ENCODE results near the gene LRRC26. TPM values are rescaled to one million over a fixed set of nuclear protein-coding genes. Genes with fewer than 3 reads are reported as not detected.

The LRRC26 gene
- total RNA-seq, 1 experiment from 2014 or later, result 2.4 TPM

DNA sequence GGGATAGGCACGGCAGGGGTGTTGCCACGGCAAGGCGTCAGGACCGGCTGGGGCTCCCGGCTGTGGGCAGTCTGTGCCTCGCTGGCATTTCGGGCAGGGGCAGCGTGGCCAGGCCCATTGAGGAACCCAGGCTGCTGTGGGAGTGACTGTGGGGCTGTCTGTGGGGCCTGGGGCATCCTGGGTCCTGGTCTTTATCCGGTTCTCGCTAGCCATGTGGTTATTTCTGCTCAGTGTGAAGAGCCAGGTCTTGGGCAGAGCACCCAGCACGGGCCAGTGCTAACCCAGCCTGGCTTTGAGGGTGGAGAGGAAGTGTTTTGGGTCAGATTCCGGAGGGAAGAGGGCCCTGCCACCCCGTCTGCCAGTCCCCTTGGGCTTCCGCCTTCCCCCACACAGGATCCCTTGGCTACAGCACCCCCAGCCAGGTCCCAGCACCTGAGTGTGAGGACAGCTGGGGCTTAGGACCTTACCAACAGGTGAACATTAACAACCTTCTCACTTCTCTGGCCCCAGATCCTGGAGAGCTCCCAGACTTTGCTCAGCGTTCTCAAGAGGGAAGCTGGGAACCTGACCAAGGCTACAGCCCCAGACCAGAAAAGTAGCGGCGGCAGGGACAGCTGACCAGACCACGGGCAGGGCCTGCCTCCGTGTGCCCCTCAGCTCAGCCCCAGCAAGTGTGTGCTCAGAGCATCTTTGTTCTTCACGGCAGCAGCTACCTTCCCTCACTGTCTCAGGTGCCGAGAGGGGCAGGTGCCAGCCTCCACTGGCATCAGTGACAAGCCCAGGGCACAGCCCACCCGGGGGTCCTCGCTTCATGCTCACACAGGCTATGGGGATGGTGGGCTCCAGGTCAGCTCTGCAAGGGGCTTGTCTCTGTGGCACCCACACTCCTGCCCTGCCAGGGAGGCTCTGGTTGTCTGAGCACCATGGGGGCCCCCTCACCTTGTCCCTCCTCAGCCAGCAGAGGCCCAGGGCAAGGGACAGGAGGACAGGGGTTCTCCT is 19.7 kb upstream of the LRRC26 start (continued):
- TF ChIP-seq ZNF274 (IDR thresholded peaks at IDR 0.05; ENCODE audit: low read depth, low read length), result no peak

DNA sequence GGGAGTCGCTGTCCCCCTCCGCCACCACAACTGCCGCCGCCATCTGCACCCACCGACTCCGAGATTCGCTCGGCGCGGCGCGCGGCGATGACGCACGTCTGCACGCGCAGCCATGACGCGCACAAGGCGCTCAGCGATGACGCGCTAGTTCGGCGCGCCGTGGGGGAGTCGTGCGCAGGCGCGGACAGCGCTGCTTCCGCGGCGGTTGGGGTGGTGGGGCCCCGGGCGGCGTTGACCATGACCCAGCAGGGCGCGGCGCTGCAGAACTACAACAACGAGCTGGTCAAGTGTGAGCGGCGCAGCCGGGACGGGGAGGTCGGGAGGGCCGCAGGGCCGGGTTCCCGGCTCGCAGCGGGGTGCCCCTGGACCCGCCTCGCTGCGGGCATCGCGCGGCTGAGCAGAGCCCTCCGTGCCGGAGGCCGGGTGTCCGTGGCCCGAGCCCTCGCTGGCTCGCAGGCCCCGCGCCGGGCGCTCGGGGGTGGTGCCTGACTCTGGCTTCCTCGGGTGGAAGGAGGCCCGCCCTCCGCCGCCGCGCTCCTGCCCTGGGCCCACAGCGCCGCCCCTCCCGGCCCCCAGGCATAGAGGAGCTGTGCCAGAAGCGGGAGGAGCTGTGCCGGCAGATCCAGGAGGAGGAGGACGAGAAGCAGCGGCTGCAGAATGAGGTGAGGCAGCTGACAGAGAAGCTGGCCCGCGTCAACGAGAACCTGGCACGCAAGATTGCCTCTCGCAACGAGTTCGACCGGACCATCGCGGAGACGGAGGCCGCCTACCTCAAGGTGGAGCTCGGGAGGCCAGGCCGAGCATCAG is 18.8 kb upstream of the LRRC26 start, which contains the start of the genes ANAPC2 and SSNA1:
ANAPC2 (minus strand) TSS at position 71 of the 807 bp plus-strand sequence; CDS start at position 43, 28 bp downstream.
SSNA1 (plus strand) TSS at position 187 of the 807 bp plus-strand sequence; CDS start at position 238, 51 bp downstream.
- Histone ChIP-seq H4K20me1 (ENCODE audit: insufficient read depth) (no peaks in the 10 kb centered on the region), H3K27me3 (ENCODE audit: insufficient read depth, low read length) (no peaks in the 10 kb centered on the region), H3K9me3 (ENCODE audit: control insufficient read depth in 1 of 2, insufficient read depth in 1 of 2, low read depth in 1 of 2, low read length in 2 of 2) (no peaks in the 10 kb centered on the region), H3K4me1 (ENCODE audit: control insufficient read depth in 1 of 2, insufficient read depth in 2 of 2, low read length in 2 of 2) (peaks cover 16 to 33% of the 10 kb centered on the region in 2 experiments), H3K9ac (ENCODE audit: low read length) (peak within 1 kb of the TSS; percentile 94), H3K9me2 (ENCODE audit: insufficient read depth) (no peaks in the 10 kb centered on the region), H2AFZ (ENCODE audit: low read depth, low read length, poor library complexity, severe bottlenecking) (no peak within 1 kb of the TSS), H3K79me2 (ENCODE audit: insufficient read depth, low read length) (peaks cover 56% of the 10 kb centered on the region), H3K4me2 (ENCODE audit: low read length) (peak within 1 kb of the TSS; percentile 98), H3K36me3 (ENCODE audit: control insufficient read depth in 1 of 2, insufficient read depth in 2 of 2, low read length in 2 of 2) (peaks cover 0 to 23% of the 10 kb centered on the region in 2 experiments; a peak in 1 of 4 replicates), H3K4me3 (replicated peaks in 1 of 2; ENCODE audit: low read depth in 1 of 2, low read length in 2 of 2) (peak within 1 kb of the TSS; percentile 98 to 100), H3K27ac (ENCODE audit: low read depth, low read length) (peak within 1 kb of the TSS; percentile 99)
- ChIA-PET RAD21 (ENCODE audit: low non-redundant PET in 1 of 2, low total read pairs in 2 of 2, uncharacterized antibody in 2 of 2, unreplicated experiment in 2 of 2) (interaction anchor here (0.5 to 1.6 kb wide), 9 partner anchors 12 to 48 kb away, joined by 3 to 9 read pairs (median 4); partner anchors contain the start of genes RNF224 (in 2 of the 2) and TPRN (in 1 of the 2)), CTCF (interaction anchor here (0.5 to 1.7 kb wide), 12 partner anchors 12 to 234 kb away, joined by 3 to 17 read pairs (median 4); partner anchors contain the start of genes EXD3, MAN1B1, NELFB and NOXA1), POLR2A (interaction anchor here (0.8 to 3.5 kb wide), 14 partner anchors 10 to 59 kb away, joined by 3 to 20 read pairs (median 5); partner anchors contain the start of genes NDOR1, RNF224, TMEM203 and TPRN)
- DNase-seq (ENCODE audit: low read depth, low spot score) (peak; percentile 89), ATAC-seq (peak; percentile 84)
- TF ChIP-seq ZFX (IDR thresholded peaks at IDR 0.05) (peak; percentile 93; the same call in 1 of the 2 replicates), FOSL1 (IDR thresholded peaks at IDR 0.05; ENCODE audit: low read depth) (no peak), POLR2A (IDR thresholded peaks at IDR 0.05; ENCODE audit: borderline replicate concordance, extremely low read depth, insufficient read depth, insufficient read length) (peak; percentile 90), POLR2AphosphoS5 (IDR thresholded peaks at IDR 0.05; ENCODE audit: low read depth, low read length) (peak; percentile 78), YY1 (IDR thresholded peaks at IDR 0.05; ENCODE audit: extremely low read depth, insufficient replicate concordance, low read depth, low read length) (peak; percentile 90), JUND (IDR thresholded peaks at IDR 0.05) (no peak)
- TF ChIP-seq, protein P1, sequence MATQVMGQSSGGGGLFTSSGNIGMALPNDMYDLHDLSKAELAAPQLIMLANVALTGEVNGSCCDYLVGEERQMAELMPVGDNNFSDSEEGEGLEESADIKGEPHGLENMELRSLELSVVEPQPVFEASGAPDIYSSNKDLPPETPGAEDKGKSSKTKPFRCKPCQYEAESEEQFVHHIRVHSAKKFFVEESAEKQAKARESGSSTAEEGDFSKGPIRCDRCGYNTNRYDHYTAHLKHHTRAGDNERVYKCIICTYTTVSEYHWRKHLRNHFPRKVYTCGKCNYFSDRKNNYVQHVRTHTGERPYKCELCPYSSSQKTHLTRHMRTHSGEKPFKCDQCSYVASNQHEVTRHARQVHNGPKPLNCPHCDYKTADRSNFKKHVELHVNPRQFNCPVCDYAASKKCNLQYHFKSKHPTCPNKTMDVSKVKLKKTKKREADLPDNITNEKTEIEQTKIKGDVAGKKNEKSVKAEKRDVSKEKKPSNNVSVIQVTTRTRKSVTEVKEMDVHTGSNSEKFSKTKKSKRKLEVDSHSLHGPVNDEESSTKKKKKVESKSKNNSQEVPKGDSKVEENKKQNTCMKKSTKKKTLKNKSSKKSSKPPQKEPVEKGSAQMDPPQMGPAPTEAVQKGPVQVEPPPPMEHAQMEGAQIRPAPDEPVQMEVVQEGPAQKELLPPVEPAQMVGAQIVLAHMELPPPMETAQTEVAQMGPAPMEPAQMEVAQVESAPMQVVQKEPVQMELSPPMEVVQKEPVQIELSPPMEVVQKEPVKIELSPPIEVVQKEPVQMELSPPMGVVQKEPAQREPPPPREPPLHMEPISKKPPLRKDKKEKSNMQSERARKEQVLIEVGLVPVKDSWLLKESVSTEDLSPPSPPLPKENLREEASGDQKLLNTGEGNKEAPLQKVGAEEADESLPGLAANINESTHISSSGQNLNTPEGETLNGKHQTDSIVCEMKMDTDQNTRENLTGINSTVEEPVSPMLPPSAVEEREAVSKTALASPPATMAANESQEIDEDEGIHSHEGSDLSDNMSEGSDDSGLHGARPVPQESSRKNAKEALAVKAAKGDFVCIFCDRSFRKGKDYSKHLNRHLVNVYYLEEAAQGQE (IDR thresholded peaks at IDR 0.05; ENCODE audit: low read depth), result no peak
- TF ChIP-seq, protein P2, sequence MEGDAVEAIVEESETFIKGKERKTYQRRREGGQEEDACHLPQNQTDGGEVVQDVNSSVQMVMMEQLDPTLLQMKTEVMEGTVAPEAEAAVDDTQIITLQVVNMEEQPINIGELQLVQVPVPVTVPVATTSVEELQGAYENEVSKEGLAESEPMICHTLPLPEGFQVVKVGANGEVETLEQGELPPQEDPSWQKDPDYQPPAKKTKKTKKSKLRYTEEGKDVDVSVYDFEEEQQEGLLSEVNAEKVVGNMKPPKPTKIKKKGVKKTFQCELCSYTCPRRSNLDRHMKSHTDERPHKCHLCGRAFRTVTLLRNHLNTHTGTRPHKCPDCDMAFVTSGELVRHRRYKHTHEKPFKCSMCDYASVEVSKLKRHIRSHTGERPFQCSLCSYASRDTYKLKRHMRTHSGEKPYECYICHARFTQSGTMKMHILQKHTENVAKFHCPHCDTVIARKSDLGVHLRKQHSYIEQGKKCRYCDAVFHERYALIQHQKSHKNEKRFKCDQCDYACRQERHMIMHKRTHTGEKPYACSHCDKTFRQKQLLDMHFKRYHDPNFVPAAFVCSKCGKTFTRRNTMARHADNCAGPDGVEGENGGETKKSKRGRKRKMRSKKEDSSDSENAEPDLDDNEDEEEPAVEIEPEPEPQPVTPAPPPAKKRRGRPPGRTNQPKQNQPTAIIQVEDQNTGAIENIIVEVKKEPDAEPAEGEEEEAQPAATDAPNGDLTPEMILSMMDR (IDR thresholded peaks at IDR 0.05 in 2 of 3, conservative IDR thresholded peaks at IDR 0.05 in 1 of 3; ENCODE audit: borderline replicate concordance in 1 of 3, insufficient read depth in 1 of 3, low read depth in 2 of 3, low read length in 2 of 3), result peak in 2 of 3 experiments; percentile 32 to 38; a peak in 3 of 6 replicates
- intact Hi-C loops (cut with micrococcal nuclease), result loop anchor here (5.0 kb wide), 1 partner anchor 39 kb away; the partner anchor contains the start of genes CYSRT1 and RNF224
- no TSS peak for BruUV-seq (replicated peaks)

Data from HCT116 (cell line).